NCI-H2081 (cell line): ENCODE data around the gene COMMD4.

Experiments used
- DNase-seq, 2 experiments: peaks; one replicate each; lab custom pipeline; 2025; lab: John Stamatoyannopoulos, UW

The COMMD4 gene

DNA sequence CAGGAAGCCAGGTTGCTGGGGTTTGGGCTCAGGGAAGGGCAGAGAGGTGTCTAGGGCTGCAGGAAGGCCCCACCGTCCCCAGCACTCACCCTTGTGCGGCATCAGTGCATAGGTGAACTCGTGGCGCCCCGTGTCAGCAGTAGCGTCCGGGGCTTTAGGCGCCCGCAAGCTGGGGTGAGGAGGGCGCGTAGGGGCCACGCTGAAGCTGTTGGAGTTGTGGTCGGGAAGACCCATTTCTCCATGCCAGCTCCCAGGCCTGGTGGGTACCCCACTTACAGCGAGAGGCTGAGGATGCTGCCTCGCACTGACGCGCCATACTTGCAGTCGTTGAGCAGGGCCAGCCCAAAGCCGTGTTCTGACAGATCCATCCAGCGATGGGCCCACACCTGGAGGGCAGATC, 20.7 kb downstream of the COMMD4 start:
- DNase-seq: no peak

GRCh38 chr15:75357976-75358673, 22.3 kb downstream of the COMMD4 start:
- no peak for DNase-seq

DNA sequence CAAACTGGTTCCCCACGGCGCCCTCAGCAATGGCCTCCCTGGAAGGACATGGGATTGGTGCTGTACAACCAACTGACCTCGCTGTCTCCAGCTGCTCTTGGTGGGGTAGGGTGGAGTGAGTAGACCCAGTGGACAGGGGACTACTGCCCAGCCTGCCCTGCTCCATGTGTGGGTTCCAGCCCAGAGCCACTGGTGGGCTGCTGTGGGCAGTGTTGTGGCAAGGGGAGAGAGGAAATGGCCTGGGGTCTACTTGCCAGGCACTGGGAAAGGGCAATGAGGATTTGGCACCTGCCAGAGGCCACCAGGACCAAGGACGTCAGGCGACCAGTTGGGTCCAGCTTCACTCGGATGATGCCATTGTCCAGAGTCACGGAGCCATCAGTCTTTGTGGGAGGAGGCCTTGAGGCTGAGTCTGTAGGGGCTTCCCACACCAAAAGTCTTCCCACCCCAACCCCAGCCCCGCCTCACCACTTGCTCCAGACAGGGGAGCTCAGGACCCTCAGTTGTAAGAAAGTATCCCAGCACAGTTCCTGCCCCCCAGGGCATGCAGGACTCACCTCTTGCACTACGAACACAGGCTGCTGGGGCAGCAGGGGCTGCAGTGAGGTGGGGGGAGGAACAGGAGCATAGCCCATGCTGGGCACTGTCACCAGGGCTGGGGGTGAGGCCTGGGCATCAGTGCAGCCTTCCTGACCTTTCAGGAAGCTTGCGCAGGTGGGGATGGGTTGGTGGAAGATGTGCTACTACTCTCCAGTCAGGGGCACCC, 23.1 kb downstream of the COMMD4 start:
- no peak for DNase-seq

GRCh38 chr15:75359537-75360250, 23.8 kb downstream of the COMMD4 start:
- DNase-seq: no peak

- DNase-seq: no peak
These were observed 24.5 kb downstream of the COMMD4 start for GRCh38 chr15:75360391-75360790.

DNA sequence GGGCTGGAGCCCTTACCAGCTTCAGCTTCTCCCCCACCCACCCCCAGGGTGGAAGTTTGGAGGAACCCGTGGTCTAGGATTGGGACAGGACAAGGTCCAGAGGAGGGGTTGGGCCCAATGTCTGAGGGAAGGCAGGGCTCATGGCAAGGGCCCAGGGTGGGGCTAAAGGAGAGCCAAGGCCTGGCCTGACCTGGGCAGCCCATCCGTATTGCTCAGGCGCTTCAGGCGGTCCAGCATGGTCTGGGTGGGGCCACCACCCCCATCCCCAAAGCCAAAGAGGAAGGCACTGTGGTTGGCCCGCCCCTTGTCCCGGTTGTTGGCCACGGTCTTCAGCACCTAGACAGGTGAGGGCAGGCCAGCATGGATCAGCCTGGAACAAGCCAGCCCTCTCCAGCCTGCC, 25.0 kb downstream of the COMMD4 start:
- DNase-seq: no peak

- DNase-seq: no peak
These were observed 25.6 kb downstream of the COMMD4 start for GRCh38 chr15:75361361-75361988.

DNA sequence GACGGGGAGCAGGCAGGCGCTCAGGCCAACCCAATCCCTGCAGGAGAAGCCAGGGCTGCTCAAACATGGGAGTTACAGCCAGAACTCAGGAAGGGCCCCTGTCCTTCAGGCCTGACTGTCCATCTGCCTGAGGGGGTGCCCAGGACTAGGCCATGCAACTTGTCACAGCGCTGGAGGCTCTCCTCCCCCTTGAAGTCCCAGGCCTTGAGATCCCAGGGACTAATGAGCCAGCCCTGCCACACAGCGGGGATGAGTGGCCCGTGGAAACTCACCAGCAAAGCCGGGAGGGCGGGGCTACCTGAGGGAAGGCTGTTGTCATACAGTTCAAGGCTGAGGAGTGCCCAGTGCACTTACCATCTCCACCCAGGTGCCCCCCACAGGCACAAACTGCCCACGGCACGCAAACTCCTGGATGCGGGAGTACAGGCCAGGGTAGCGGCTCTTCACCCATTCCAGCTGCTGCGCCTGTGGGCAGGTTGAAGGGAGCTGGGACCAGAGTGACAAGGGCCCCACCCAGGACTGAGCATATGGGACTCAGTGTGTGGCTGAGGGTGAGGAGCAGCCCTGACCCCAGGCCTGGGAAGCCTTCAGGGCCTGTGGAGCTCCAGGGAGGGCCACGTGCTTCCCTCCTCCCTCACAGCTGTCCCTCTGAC, 26.3 kb downstream of the COMMD4 start:
- DNase-seq: no peak

DNA sequence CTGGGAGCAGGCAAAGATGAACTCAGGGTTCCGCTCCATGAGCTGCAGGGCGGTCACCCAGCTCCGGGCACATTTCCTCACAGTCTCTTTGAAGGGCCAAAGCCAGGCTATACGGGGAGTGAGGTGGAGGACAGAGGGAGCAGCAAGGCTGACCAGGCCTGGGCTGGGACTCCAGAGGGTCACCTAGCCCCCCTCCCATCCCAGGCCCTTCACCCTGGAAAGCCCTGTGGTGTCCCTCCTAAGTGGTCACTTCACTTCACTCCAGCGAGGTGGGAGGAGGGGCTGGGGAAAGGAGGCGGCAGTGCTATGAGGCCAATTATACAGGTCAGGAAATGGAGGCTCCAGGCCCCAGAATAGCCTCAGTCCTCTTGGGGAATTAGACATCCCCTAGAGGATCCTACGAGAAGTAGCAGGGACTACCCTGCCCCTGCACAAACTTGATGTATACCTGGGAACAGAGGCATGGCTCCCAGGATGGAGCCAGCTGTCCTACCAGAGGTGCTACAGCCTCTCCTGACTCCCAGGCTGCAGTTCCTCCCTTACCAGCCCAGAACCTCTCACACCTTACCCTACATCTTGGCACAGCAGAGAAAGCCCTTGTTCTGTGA, 26.9 kb downstream of the COMMD4 start:
- DNase-seq: no peak

- DNase-seq: no peak
These were observed 27.9 kb downstream of the COMMD4 start for GRCh38 chr15:75363786-75364185.

GRCh38 chr15:75364881-75365280, 29.0 kb downstream of the COMMD4 start:
- no peak for DNase-seq

GRCh38 chr15:75366163-75366562, 30.3 kb downstream of the COMMD4 start:
- DNase-seq: no peak

- no peak for DNase-seq
These were observed 31.1 kb downstream of the COMMD4 start for GRCh38 chr15:75367006-75367405.

- DNase-seq: no peak
These were observed 31.6 kb downstream of the COMMD4 start for GRCh38 chr15:75367406-75367912.

GRCh38 chr15:75367913-75368688, 32.2 kb downstream of the COMMD4 start, which contains the start of gene MAN2C1:
TSS of gene MAN2C1 (minus strand) at chr15:75368607. CDS start at chr15:75368583, 24 bp downstream.
- DNase-seq: peak; percentile 98

GRCh38 chr15:75368689-75369239, 32.9 kb downstream of the COMMD4 start:
- DNase-seq: no peak

DNA sequence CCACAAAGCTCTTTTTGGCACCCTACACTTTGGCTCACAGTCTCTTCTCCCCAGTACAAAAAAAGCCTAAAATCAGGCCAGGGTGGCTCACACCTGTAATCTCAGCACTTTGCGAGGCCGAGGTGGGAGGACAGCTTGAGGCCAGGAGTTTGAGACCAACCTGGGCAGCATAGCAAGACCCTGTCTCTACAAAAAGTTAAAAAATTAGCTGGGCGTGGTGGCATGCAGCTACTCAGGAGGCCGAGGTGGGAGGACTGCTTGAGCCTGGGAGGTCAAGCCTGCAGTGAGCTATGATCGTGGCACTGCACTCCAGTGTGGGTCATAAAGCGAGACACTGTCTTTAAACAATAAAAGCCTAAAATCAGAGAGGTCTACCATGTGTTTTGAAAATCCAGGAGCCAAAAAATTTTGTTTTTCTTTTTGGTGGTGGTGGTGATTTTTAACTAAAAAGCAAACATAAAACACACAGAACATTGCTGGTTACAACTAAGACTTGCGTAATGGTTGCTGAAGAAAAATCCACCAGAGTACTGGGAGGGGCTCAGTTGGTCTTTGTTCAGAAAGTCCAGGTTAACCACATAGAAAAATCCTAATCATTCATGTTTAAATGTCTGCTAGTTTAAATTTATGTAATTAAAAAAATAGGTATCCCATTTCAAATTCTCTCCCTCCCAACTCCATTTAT, 34.2 kb downstream of the COMMD4 start:
- DNase-seq: no peak

DNA sequence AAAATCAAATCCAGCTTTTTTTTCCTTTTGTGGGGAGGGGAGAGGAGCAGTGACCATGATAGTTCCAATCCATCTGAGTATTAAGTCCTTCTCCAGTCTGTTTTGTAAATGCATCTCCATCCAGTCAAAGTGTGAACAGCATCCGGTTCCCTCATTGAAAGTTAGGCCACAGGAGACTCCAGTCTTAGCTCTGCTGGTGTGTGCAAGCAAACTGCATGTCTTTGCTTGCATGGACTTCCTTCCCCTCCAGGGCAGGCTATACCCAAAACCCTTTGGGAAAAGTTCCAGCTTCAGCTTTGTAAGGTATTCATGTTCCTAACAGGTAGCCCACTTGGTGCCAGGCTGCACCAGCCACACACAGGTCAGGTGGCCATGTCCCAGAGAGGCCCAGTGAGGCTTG, 35.6 kb downstream of the COMMD4 start:
- no peak for DNase-seq

GRCh38 chr15:75371901-75372688, 36.2 kb downstream of the COMMD4 start:
- no peak for DNase-seq
